Globus pallidus (tissue), 1 donor: ENCODE results near the gene PSMB11.

Experiments used
- DNase-seq: peaks from one replicate; pipeline ENCODE4 v3.0.0-alpha.2; 2015; ENCODE audit warnings: low spot score

Gene PSMB11

GRCh38 chr14:23058654-23059504 is 16.9 kb downstream of the PSMB11 start:
- DNase-seq: no peak

- DNase-seq: no peak
These were observed 18.7 kb downstream of the PSMB11 start for GRCh38 chr14:23060536-23061260.

GRCh38 chr14:23062002-23062401 is 20.0 kb downstream of the PSMB11 start:
- DNase-seq: no peak

GRCh38 chr14:23063601-23064000 is 21.6 kb downstream of the PSMB11 start:
- no peak for DNase-seq

GRCh38 chr14:23066368-23066767 is 24.4 kb downstream of the PSMB11 start:
- no peak for DNase-seq

GRCh38 chr14:23066855-23067744 is 25.1 kb downstream of the PSMB11 start:
- DNase-seq: no peak

- no peak for DNase-seq
These were observed 26.1 kb downstream of the PSMB11 start for GRCh38 chr14:23067847-23068788.

GRCh38 chr14:23068789-23069412 is 26.9 kb downstream of the PSMB11 start:
- peak; percentile 91 for DNase-seq

- DNase-seq: no peak
These were observed 27.4 kb downstream of the PSMB11 start for GRCh38 chr14:23069413-23069806.

GRCh38 chr14:23070262-23071129 is 28.5 kb downstream of the PSMB11 start:
- no peak for DNase-seq

GRCh38 chr14:23071244-23071920 is 29.4 kb downstream of the PSMB11 start:
- peak; percentile 89 for DNase-seq

- DNase-seq: no peak
These were observed 30.0 kb downstream of the PSMB11 start for GRCh38 chr14:23071921-23072539.

GRCh38 chr14:23074906-23075305 is 32.9 kb downstream of the PSMB11 start:
- DNase-seq: no peak

GRCh38 chr14:23076785-23077408 is 34.9 kb downstream of the PSMB11 start:
- no peak for DNase-seq

GRCh38 chr14:23077962-23078361 is 36.0 kb downstream of the PSMB11 start:
- DNase-seq: no peak

- peak; percentile 50 for DNase-seq
These were observed 36.7 kb downstream of the PSMB11 start for GRCh38 chr14:23078692-23079116.

- no peak for DNase-seq
These were observed 37.7 kb downstream of the PSMB11 start for GRCh38 chr14:23079716-23080115.

GRCh38 chr14:23080474-23080873 is 38.5 kb downstream of the PSMB11 start:
- DNase-seq: no peak
